ENCODE data around the gene GSS.

GSS gene

GRCh38 chr20:34993941-34994508 lies 38.4 kb upstream of the GSS start:
- Histone ChIP-seq H3K4me1 (ENCODE audit: control insufficient read depth in 5 of 5, insufficient read depth in 5 of 5, low read length in 5 of 5) (peaks cover 0 to 11% (median 0%) of the 10 kb centered on the region in 5 donors), H3K9ac (ENCODE audit: low read length in 5 of 5) (no peak overlapping the region), H3K4me3 (ENCODE audit: low read depth in 1 of 5, low read length in 5 of 5) (no peak overlapping the region), H3K27ac (ENCODE audit: low read depth, low read length) (no peak overlapping the region), H3K36me3 (ENCODE audit: control insufficient read depth in 5 of 5, insufficient read depth in 5 of 5, low read length in 5 of 5) (peaks cover 0 to 65% (median 51%) of the 10 kb centered on the region in 5 donors), H3K9me3 (ENCODE audit: control insufficient read depth in 5 of 5, low read length in 5 of 5) (no peaks in the 10 kb centered on the region), H3K27me3 (ENCODE audit: control insufficient read depth in 5 of 5, insufficient read depth in 4 of 5, low read length in 5 of 5) (no peaks in the 10 kb centered on the region)

GRCh38 chr20:34992751-34993417 lies 37.3 kb upstream of the GSS start:
- H3K9ac ChIP-seq (ENCODE audit: low read length in 5 of 5): no peak overlapping the region
- no peak overlapping the region for H3K27ac ChIP-seq (ENCODE audit: low read depth, low read length)
- peaks cover 0 to 15% (median 5%) of the 10 kb centered on the region in 5 donors for H3K4me1 ChIP-seq (ENCODE audit: control insufficient read depth in 5 of 5, insufficient read depth in 5 of 5, low read length in 5 of 5)
- H3K4me3 ChIP-seq (ENCODE audit: low read depth in 1 of 5, low read length in 5 of 5): no peak overlapping the region
- H3K9me3 ChIP-seq (ENCODE audit: control insufficient read depth in 5 of 5, low read length in 5 of 5): no peaks in the 10 kb centered on the region
- no peaks in the 10 kb centered on the region for H3K27me3 ChIP-seq (ENCODE audit: control insufficient read depth in 5 of 5, insufficient read depth in 4 of 5, low read length in 5 of 5)
- H3K36me3 ChIP-seq (ENCODE audit: control insufficient read depth in 5 of 5, insufficient read depth in 5 of 5, low read length in 5 of 5): peaks cover 0 to 54% (median 40%) of the 10 kb centered on the region in 5 donors

GRCh38 chr20:34990661-34991214 lies 35.1 kb upstream of the GSS start:
- peaks cover 0 to 11% (median 8%) of the 10 kb centered on the region in 5 donors for H3K4me1 ChIP-seq (ENCODE audit: control insufficient read depth in 5 of 5, insufficient read depth in 5 of 5, low read length in 5 of 5)
- H3K36me3 ChIP-seq (ENCODE audit: control insufficient read depth in 5 of 5, insufficient read depth in 5 of 5, low read length in 5 of 5): peaks cover 0 to 35% (median 29%) of the 10 kb centered on the region in 5 donors
- H3K9me3 ChIP-seq (ENCODE audit: control insufficient read depth in 5 of 5, low read length in 5 of 5): no peaks in the 10 kb centered on the region
- no peak overlapping the region for H3K27ac ChIP-seq (ENCODE audit: low read depth, low read length)
- peaks cover 0 to 2% (median 0%) of the 10 kb centered on the region in 5 donors for H3K27me3 ChIP-seq (ENCODE audit: control insufficient read depth in 5 of 5, insufficient read depth in 4 of 5, low read length in 5 of 5)
- no peak overlapping the region for H3K4me3 ChIP-seq (ENCODE audit: low read depth in 1 of 5, low read length in 5 of 5)
- H3K9ac ChIP-seq (ENCODE audit: low read length in 5 of 5): no peak overlapping the region

GRCh38 chr20:34990231-34990630 lies 34.6 kb upstream of the GSS start:
- Histone ChIP-seq H3K27me3 (ENCODE audit: control insufficient read depth in 5 of 5, insufficient read depth in 4 of 5, low read length in 5 of 5) (peaks cover 0 to 7% (median 0%) of the 10 kb centered on the region in 5 donors), H3K36me3 (ENCODE audit: control insufficient read depth in 5 of 5, insufficient read depth in 5 of 5, low read length in 5 of 5) (peaks cover 0 to 30% (median 24%) of the 10 kb centered on the region in 5 donors)

GRCh38 chr20:34989670-34990069 lies 34.1 kb upstream of the GSS start:
- no peaks in the 10 kb centered on the region for H3K9me3 ChIP-seq (ENCODE audit: control insufficient read depth in 5 of 5, low read length in 5 of 5)
- H3K27me3 ChIP-seq (ENCODE audit: control insufficient read depth in 5 of 5, insufficient read depth in 4 of 5, low read length in 5 of 5): peaks cover 0 to 12% (median 0%) of the 10 kb centered on the region in 5 donors
- H3K9ac ChIP-seq (ENCODE audit: low read length in 5 of 5): no peak overlapping the region
- H3K36me3 ChIP-seq (ENCODE audit: control insufficient read depth in 5 of 5, insufficient read depth in 5 of 5, low read length in 5 of 5): peaks cover 0 to 24% (median 18%) of the 10 kb centered on the region in 5 donors
- H3K4me3 ChIP-seq (ENCODE audit: low read depth in 1 of 5, low read length in 5 of 5): no peak overlapping the region
- no peak overlapping the region for H3K27ac ChIP-seq (ENCODE audit: low read depth, low read length)
- peaks cover 0 to 11% (median 8%) of the 10 kb centered on the region in 5 donors for H3K4me1 ChIP-seq (ENCODE audit: control insufficient read depth in 5 of 5, insufficient read depth in 5 of 5, low read length in 5 of 5)

More at GRCh38 chr20:34990231-34990630, 34.6 kb upstream of the GSS start:
- no peak overlapping the region for H3K27ac ChIP-seq (ENCODE audit: low read depth, low read length)
- no peak overlapping the region for H3K4me3 ChIP-seq (ENCODE audit: low read depth in 1 of 5, low read length in 5 of 5)
- no peak overlapping the region for H3K9ac ChIP-seq (ENCODE audit: low read length in 5 of 5)
- H3K4me1 ChIP-seq (ENCODE audit: control insufficient read depth in 5 of 5, insufficient read depth in 5 of 5, low read length in 5 of 5): peaks cover 0 to 11% (median 8%) of the 10 kb centered on the region in 5 donors
- no peaks in the 10 kb centered on the region for H3K9me3 ChIP-seq (ENCODE audit: control insufficient read depth in 5 of 5, low read length in 5 of 5)

GRCh38 chr20:34989118-34989517 lies 33.5 kb upstream of the GSS start:
- Histone ChIP-seq H3K27me3 (ENCODE audit: control insufficient read depth in 5 of 5, insufficient read depth in 4 of 5, low read length in 5 of 5) (peaks cover 0 to 15% (median 0%) of the 10 kb centered on the region in 5 donors), H3K36me3 (ENCODE audit: control insufficient read depth in 5 of 5, insufficient read depth in 5 of 5, low read length in 5 of 5) (peaks cover 0 to 19% (median 13%) of the 10 kb centered on the region in 5 donors), H3K4me1 (ENCODE audit: control insufficient read depth in 5 of 5, insufficient read depth in 5 of 5, low read length in 5 of 5) (peaks cover 0 to 11% (median 8%) of the 10 kb centered on the region in 5 donors), H3K27ac (ENCODE audit: low read depth, low read length) (no peak overlapping the region), H3K4me3 (ENCODE audit: low read depth in 1 of 5, low read length in 5 of 5) (no peak overlapping the region), H3K9ac (ENCODE audit: low read length in 5 of 5) (no peak overlapping the region), H3K9me3 (ENCODE audit: control insufficient read depth in 5 of 5, low read length in 5 of 5) (no peaks in the 10 kb centered on the region)

GRCh38 chr20:34988191-34988540 lies 32.6 kb upstream of the GSS start:
- no peak overlapping the region for H3K4me3 ChIP-seq (ENCODE audit: low read depth in 1 of 5, low read length in 5 of 5)
- H3K36me3 ChIP-seq (ENCODE audit: control insufficient read depth in 5 of 5, insufficient read depth in 5 of 5, low read length in 5 of 5): peaks cover 0 to 9% (median 4%) of the 10 kb centered on the region in 5 donors
- peaks cover 0 to 24% (median 5%) of the 10 kb centered on the region in 5 donors for H3K27me3 ChIP-seq (ENCODE audit: control insufficient read depth in 5 of 5, insufficient read depth in 4 of 5, low read length in 5 of 5)
- no peak overlapping the region for H3K9ac ChIP-seq (ENCODE audit: low read length in 5 of 5)
- H3K9me3 ChIP-seq (ENCODE audit: control insufficient read depth in 5 of 5, low read length in 5 of 5): no peaks in the 10 kb centered on the region
- peaks cover 0 to 14% (median 11%) of the 10 kb centered on the region in 5 donors for H3K4me1 ChIP-seq (ENCODE audit: control insufficient read depth in 5 of 5, insufficient read depth in 5 of 5, low read length in 5 of 5)
- no peak overlapping the region for H3K27ac ChIP-seq (ENCODE audit: low read depth, low read length)

- Histone ChIP-seq H3K27me3 (ENCODE audit: control insufficient read depth in 5 of 5, insufficient read depth in 4 of 5, low read length in 5 of 5) (peaks cover 0 to 29% (median 5%) of the 10 kb centered on the region in 5 donors), H3K27ac (ENCODE audit: low read depth, low read length) (no peak overlapping the region), H3K4me1 (ENCODE audit: control insufficient read depth in 5 of 5, insufficient read depth in 5 of 5, low read length in 5 of 5) (peaks cover 0 to 20% (median 11%) of the 10 kb centered on the region in 5 donors), H3K36me3 (ENCODE audit: control insufficient read depth in 5 of 5, insufficient read depth in 5 of 5, low read length in 5 of 5) (peaks cover 0 to 3% (median 0%) of the 10 kb centered on the region in 5 donors), H3K9ac (ENCODE audit: low read length in 5 of 5) (no peak overlapping the region), H3K9me3 (ENCODE audit: control insufficient read depth in 5 of 5, low read length in 5 of 5) (no peaks in the 10 kb centered on the region), H3K4me3 (ENCODE audit: low read depth in 1 of 5, low read length in 5 of 5) (no peak overlapping the region)
These were observed 31.9 kb upstream of the GSS start for GRCh38 chr20:34987288-34988190.

GRCh38 chr20:34986311-34987287 lies 31.0 kb upstream of the GSS start:
- H3K9ac ChIP-seq (ENCODE audit: low read length in 5 of 5): no peak overlapping the region
- peaks cover 0 to 29% (median 5%) of the 10 kb centered on the region in 5 donors for H3K27me3 ChIP-seq (ENCODE audit: control insufficient read depth in 5 of 5, insufficient read depth in 4 of 5, low read length in 5 of 5)
- no peak overlapping the region for H3K27ac ChIP-seq (ENCODE audit: low read depth, low read length)
- H3K4me1 ChIP-seq (ENCODE audit: control insufficient read depth in 5 of 5, insufficient read depth in 5 of 5, low read length in 5 of 5): peaks cover 0 to 20% (median 11%) of the 10 kb centered on the region in 5 donors
- no peaks in the 10 kb centered on the region for H3K9me3 ChIP-seq (ENCODE audit: control insufficient read depth in 5 of 5, low read length in 5 of 5)
- H3K4me3 ChIP-seq (ENCODE audit: low read depth in 1 of 5, low read length in 5 of 5): no peak overlapping the region
- peaks cover 0 to 3% (median 0%) of the 10 kb centered on the region in 5 donors for H3K36me3 ChIP-seq (ENCODE audit: control insufficient read depth in 5 of 5, insufficient read depth in 5 of 5, low read length in 5 of 5)

Measured in subcutaneous abdominal adipose tissue (tissue), 5 donors.